Smooth muscle cell (in vitro differentiated cells): ENCODE results near the gene CHRND. TPM values are rescaled to one million over a fixed set of nuclear protein-coding genes. Genes with fewer than 3 reads are reported as not detected.

Experiments
- DNase-seq: peaks from one replicate; lab custom pipeline; 2025; ENCODE audit not compliant: unreplicated experiment; lab: John Stamatoyannopoulos, UW
- H2AFZ ChIP-seq: fragments of 200-600 bp; sonication (generic); 2 replicates; pipeline ENCODE4 v1.6.0; 2016; ENCODE audit warnings: antibody characterized with exemption, low read depth, mild to moderate bottlenecking
- H3F3A ChIP-seq: fragments of 200-600 bp; sonication (generic); 2 replicates; pipeline ENCODE4 v1.6.0; 2017; ENCODE audit warnings: antibody characterized with exemption, low read depth
- H3K27ac ChIP-seq: fragments of 200-600 bp; sonication (generic); 2 replicates; pipeline ENCODE4 v1.5.1; 2016; ENCODE audit warnings: low read depth, mild to moderate bottlenecking
- H3K27me3 ChIP-seq: fragments of 200-600 bp; sonication (generic); 2 replicates; pipeline ENCODE4 v1.6.1; 2016; ENCODE audit warnings: low read depth, mild to moderate bottlenecking
- H3K36me3 ChIP-seq: fragments of 200-600 bp; sonication (generic); 2 replicates; pipeline ENCODE4 v1.5.1; 2016; ENCODE audit warnings: low read depth
- H3K4me1 ChIP-seq: fragments of 200-600 bp; sonication (generic); 2 replicates; pipeline ENCODE4 v1.5.1; 2016; ENCODE audit warnings: low read depth
- H3K4me2 ChIP-seq: fragments of 200-600 bp; sonication (generic); 2 replicates; pipeline ENCODE4 v1.6.0; 2016; ENCODE audit warnings: mild to moderate bottlenecking
- H3K4me3 ChIP-seq: fragments of 200-600 bp; sonication (generic); 2 replicates; pipeline ENCODE4 v1.5.1; 2016; ENCODE audit warnings: mild to moderate bottlenecking
- H3K79me2 ChIP-seq: fragments of 200-600 bp; sonication (generic); 2 replicates; pipeline ENCODE4 v1.6.0; 2016; ENCODE audit warnings: low read depth, mild to moderate bottlenecking
- H3K9ac ChIP-seq: fragments of 200-600 bp; sonication (generic); 2 replicates; pipeline ENCODE4 v1.6.0; 2016; ENCODE audit warnings: low read depth
- H3K9me3 ChIP-seq: fragments of 200-600 bp; sonication (generic); replicated peaks from 2 replicates; pipeline ENCODE4 v1.5.1; 2016; ENCODE audit warnings: low read depth
- H4K20me1 ChIP-seq: fragments of 200-600 bp; sonication (generic); 2 replicates; pipeline ENCODE4 v1.6.0; 2016; ENCODE audit warnings: low read depth
- CTCF ChIP-seq: fragments of 200-600 bp; sonication (generic); IDR thresholded peaks from 2 replicates; pipeline ENCODE4 v1.5.1; 2017; ENCODE audit warnings: borderline replicate concordance, mild to moderate bottlenecking, antibody characterized with exemption; ENCODE audit not compliant: insufficient read depth, poor library complexity, severe bottlenecking
- WGBS: methylation state at CpG from one replicate; pipeline ENCODE4 v1.1.7; 2016; ENCODE audit warnings: low lambda C conversion rate; 5-methylcytosine and 5-hydroxymethylcytosine counted together
- polyA plus RNA-seq: library from polyadenylated mRNA; unstranded; fragments of >200 nt; fragmentation: Nextera tagmentation; extraction: Ambion mirVana; gene quantifications from 2 replicates; pipeline ENCODE4 v1.2.1, GENCODE V29; 2016
- total RNA-seq: library from RNA; depleted of rRNA; stranded (reverse); fragments of >200 nt; gene quantifications from 2 replicates; pipeline ENCODE4 v1.2.3, GENCODE V29; 2014

The CHRND gene
- total and polyA plus RNA-seq, 2 experiments from 2014 or later: not detected

- no peaks in the 10 kb centered on the region for H3F3A ChIP-seq
- H3K27me3 ChIP-seq: no peaks in the 10 kb centered on the region
- no peak for DNase-seq
- 89% methylated on average over 5 of the region's 5 CpGs for WGBS
- H3K27ac ChIP-seq: peak overlapping the region; percentile 53
- TF ChIP-seq CTCF: no peak
- H3K36me3 ChIP-seq: no peaks in the 10 kb centered on the region
- H3K4me3 ChIP-seq: no peak overlapping the region
- H3K9me3 ChIP-seq: no peaks in the 10 kb centered on the region
- no peaks in the 10 kb centered on the region for H4K20me1 ChIP-seq
- H3K79me2 ChIP-seq: no peaks in the 10 kb centered on the region
- no peaks in the 10 kb centered on the region for H3K4me1 ChIP-seq
- no peak overlapping the region for H2AFZ ChIP-seq
- no peak overlapping the region for H3K4me2 ChIP-seq
- no peak overlapping the region for H3K9ac ChIP-seq
These were observed 48.9 kb downstream of the CHRND start for GRCh38 chr2:232574674-232575403.

- H3K27me3 ChIP-seq: no peaks in the 10 kb centered on the region
- no peak overlapping the region for H3K27ac ChIP-seq
- no peaks in the 10 kb centered on the region for H3K36me3 ChIP-seq
- WGBS: 100% methylated on average over 1 of the region's 1 CpG
- no peak overlapping the region for H3K4me3 ChIP-seq
- H4K20me1 ChIP-seq: no peaks in the 10 kb centered on the region
- no peaks in the 10 kb centered on the region for H3K4me1 ChIP-seq
- no peak for TF ChIP-seq CTCF
- no peak overlapping the region for H2AFZ ChIP-seq
- no peaks in the 10 kb centered on the region for H3K79me2 ChIP-seq
- no peak overlapping the region for H3K4me2 ChIP-seq
- no peaks in the 10 kb centered on the region for H3K9me3 ChIP-seq
- no peaks in the 10 kb centered on the region for H3F3A ChIP-seq
- no peak for DNase-seq
- H3K9ac ChIP-seq: no peak overlapping the region
These were observed 49.4 kb downstream of the CHRND start for GRCh38 chr2:232575404-232575746.

GRCh38 chr2:232576995-232577394, 51.0 kb downstream of the CHRND start:
- 51% methylated on average over 2 of the region's 2 CpGs for WGBS
- H3K4me2 ChIP-seq: peak overlapping the region; percentile 44
- H3K36me3 ChIP-seq: no peaks in the 10 kb centered on the region
- TF ChIP-seq CTCF: no peak
- no peak overlapping the region for H3K4me3 ChIP-seq
- H3K79me2 ChIP-seq: no peaks in the 10 kb centered on the region
- no peak overlapping the region for H2AFZ ChIP-seq
- no peaks in the 10 kb centered on the region for H3K27me3 ChIP-seq
- no peaks in the 10 kb centered on the region for H3F3A ChIP-seq
- no peak for DNase-seq
- H3K4me1 ChIP-seq: no peaks in the 10 kb centered on the region
- H3K9ac ChIP-seq: peak overlapping the region; percentile 30
- H4K20me1 ChIP-seq: no peaks in the 10 kb centered on the region
- H3K27ac ChIP-seq: peak overlapping the region; percentile 68
- no peaks in the 10 kb centered on the region for H3K9me3 ChIP-seq

- no peaks in the 10 kb centered on the region for H3K4me1 ChIP-seq
- H3K4me3 ChIP-seq: no peak overlapping the region
- no peak for TF ChIP-seq CTCF
- no peaks in the 10 kb centered on the region for H4K20me1 ChIP-seq
- no peaks in the 10 kb centered on the region for H3K36me3 ChIP-seq
- no peak overlapping the region for H3K4me2 ChIP-seq
- WGBS: 84% methylated on average over 2 of the region's 2 CpGs
- no peak overlapping the region for H2AFZ ChIP-seq
- H3F3A ChIP-seq: no peaks in the 10 kb centered on the region
- no peak overlapping the region for H3K9ac ChIP-seq
- no peak overlapping the region for H3K27ac ChIP-seq
- no peaks in the 10 kb centered on the region for H3K79me2 ChIP-seq
- H3K9me3 ChIP-seq: no peaks in the 10 kb centered on the region
- no peaks in the 10 kb centered on the region for H3K27me3 ChIP-seq
- DNase-seq: no peak
These were observed 51.9 kb downstream of the CHRND start for GRCh38 chr2:232577841-232578240.
